HUES48 (cell line): ENCODE results near the gene USP2.

ENCODE experiments used
- H3K27ac ChIP-seq: one replicate; pipeline ENCODE4 v1.7.0; 2013; ENCODE audit warnings: low read depth, low read length, inconsistent platforms
- H3K27me3 ChIP-seq: 2 replicates; pipeline ENCODE4 v1.6.1; 2013; ENCODE audit warnings: mild to moderate bottlenecking, low read length; ENCODE audit not compliant: control insufficient read depth, insufficient read depth
- H3K36me3 ChIP-seq: 2 replicates; pipeline ENCODE4 v1.6.1; 2013; ENCODE audit warnings: low read length; ENCODE audit not compliant: control insufficient read depth, insufficient read depth
- H3K4me1 ChIP-seq: 2 replicates; pipeline ENCODE4 v1.6.1; 2013; ENCODE audit warnings: mild to moderate bottlenecking, low read length; ENCODE audit not compliant: control insufficient read depth, insufficient read depth
- H3K4me3 ChIP-seq: 2 replicates; pipeline ENCODE4 v1.5.1; 2013; ENCODE audit warnings: mild to moderate bottlenecking, low read depth, low read length
- H3K9ac ChIP-seq: 2 replicates; pipeline ENCODE4 v1.6.1; 2013; ENCODE audit warnings: mild to moderate bottlenecking, low read depth, low read length, moderate library complexity
- H3K9me3 ChIP-seq: 2 replicates; pipeline ENCODE4 v1.6.1; 2013; ENCODE audit warnings: low read length; ENCODE audit not compliant: control insufficient read depth, insufficient read depth

The USP2 gene

GRCh38 chr11:119329320-119329719, 52.2 kb downstream of the USP2 start:
- H3K27me3 ChIP-seq, result no peaks in the 10 kb centered on the region
- no peak overlapping the region for H3K4me3 ChIP-seq
- no peak overlapping the region for H3K9ac ChIP-seq
- H3K9me3 ChIP-seq, result no peaks in the 10 kb centered on the region
- no peak overlapping the region for H3K27ac ChIP-seq
- H3K4me1 ChIP-seq, result peaks cover 3% of the 10 kb centered on the region
- no peaks in the 10 kb centered on the region for H3K36me3 ChIP-seq

- no peak overlapping the region for H3K4me3 ChIP-seq
- H3K9me3 ChIP-seq, result no peaks in the 10 kb centered on the region
- no peaks in the 10 kb centered on the region for H3K27me3 ChIP-seq
- H3K9ac ChIP-seq, result no peak overlapping the region
- H3K27ac ChIP-seq, result no peak overlapping the region
- H3K36me3 ChIP-seq, result no peaks in the 10 kb centered on the region
- H3K4me1 ChIP-seq, result peaks cover 15% of the 10 kb centered on the region
Observed at GRCh38 chr11:119324189-119324588, 57.3 kb downstream of the USP2 start.

- Histone ChIP-seq H3K4me1 (peaks cover 21% of the 10 kb centered on the region), H3K9ac (no peak overlapping the region), H3K27me3 (peaks cover under 1% of the 10 kb centered on the region; the same call in 1 of the 2 replicates), H3K27ac (no peak overlapping the region), H3K9me3 (no peaks in the 10 kb centered on the region), H3K36me3 (no peaks in the 10 kb centered on the region), H3K4me3 (no peak overlapping the region)
Observed at GRCh38 chr11:119323532-119324033, 57.9 kb downstream of the USP2 start.

GRCh38 chr11:119322921-119323531, 58.5 kb downstream of the USP2 start:
- Histone ChIP-seq H3K4me3 (no peak overlapping the region), H3K27me3 (peaks cover 6% of the 10 kb centered on the region; the same call in 1 of the 2 replicates), H3K9me3 (no peaks in the 10 kb centered on the region), H3K4me1 (peaks cover 27% of the 10 kb centered on the region), H3K9ac (no peak overlapping the region), H3K36me3 (no peaks in the 10 kb centered on the region), H3K27ac (no peak overlapping the region)

GRCh38 chr11:119322360-119322739, 59.1 kb downstream of the USP2 start:
- Histone ChIP-seq H3K4me1 (peaks cover 34% of the 10 kb centered on the region), H3K9ac (no peak overlapping the region), H3K4me3 (no peak overlapping the region)

GRCh38 chr11:119320776-119321524, 60.5 kb downstream of the USP2 start:
- H3K4me3 ChIP-seq, result peak overlapping the region; percentile 56
- H3K27me3 ChIP-seq, result peaks cover 25% of the 10 kb centered on the region
- peak overlapping the region; percentile 18; the same call in 1 of the 2 replicates for H3K9ac ChIP-seq
- H3K9me3 ChIP-seq, result no peaks in the 10 kb centered on the region
- peaks cover 38% of the 10 kb centered on the region for H3K4me1 ChIP-seq
- no peaks in the 10 kb centered on the region for H3K36me3 ChIP-seq
- peak overlapping the region; percentile 78 for H3K27ac ChIP-seq

More at GRCh38 chr11:119322360-119322739, 59.1 kb downstream of the USP2 start:
- Histone ChIP-seq H3K9me3 (no peaks in the 10 kb centered on the region), H3K27me3 (peaks cover 13% of the 10 kb centered on the region), H3K36me3 (no peaks in the 10 kb centered on the region), H3K27ac (no peak overlapping the region)

GRCh38 chr11:119320240-119320775, 61.2 kb downstream of the USP2 start:
- H3K27me3 ChIP-seq, result peaks cover 31% of the 10 kb centered on the region
- H3K4me3 ChIP-seq, result peak overlapping the region; percentile 56
- H3K9me3 ChIP-seq, result no peaks in the 10 kb centered on the region
- H3K9ac ChIP-seq, result no peak overlapping the region
- H3K27ac ChIP-seq, result peak overlapping the region; percentile 78
- peaks cover 45% of the 10 kb centered on the region for H3K4me1 ChIP-seq
- no peaks in the 10 kb centered on the region for H3K36me3 ChIP-seq

- peaks cover 36% of the 10 kb centered on the region for H3K27me3 ChIP-seq
- H3K27ac ChIP-seq, result no peak overlapping the region
- no peaks in the 10 kb centered on the region for H3K9me3 ChIP-seq
- no peak overlapping the region for H3K4me3 ChIP-seq
- H3K9ac ChIP-seq, result no peak overlapping the region
- no peaks in the 10 kb centered on the region for H3K36me3 ChIP-seq
- H3K4me1 ChIP-seq, result peaks cover 50% of the 10 kb centered on the region
Observed at GRCh38 chr11:119319700-119320239, 61.7 kb downstream of the USP2 start.

GRCh38 chr11:119319136-119319699, 62.3 kb downstream of the USP2 start:
- peaks cover 53% of the 10 kb centered on the region for H3K4me1 ChIP-seq

GRCh38 chr11:119318240-119319135, 63.0 kb downstream of the USP2 start:
- peaks cover 40% of the 10 kb centered on the region for H3K27me3 ChIP-seq
- H3K36me3 ChIP-seq, result peaks cover 2% of the 10 kb centered on the region; the same call in 1 of the 2 replicates
- H3K27ac ChIP-seq, result peak overlapping the region; percentile 66
- peaks cover 50% of the 10 kb centered on the region for H3K4me1 ChIP-seq
- H3K9me3 ChIP-seq, result no peaks in the 10 kb centered on the region
- H3K4me3 ChIP-seq, result 0 out of 2 replicates have a peak overlapping the region, but pooled peaks have one; percentile 24
- H3K9ac ChIP-seq, result no peak overlapping the region

More at GRCh38 chr11:119319136-119319699, 62.3 kb downstream of the USP2 start:
- Histone ChIP-seq H3K4me3 (no peak overlapping the region), H3K9ac (no peak overlapping the region), H3K27ac (peak overlapping the region; percentile 66), H3K27me3 (peaks cover 40% of the 10 kb centered on the region), H3K36me3 (no peaks in the 10 kb centered on the region), H3K9me3 (no peaks in the 10 kb centered on the region)
